SU-DHL-6 (cell line): ENCODE measurements around the gene WDR64.

Source experiments
- H2AFZ ChIP-seq: fragments of 200-600 bp; sonication (generic); 2 replicates; pipeline ENCODE4 v1.6.1; 2014; ENCODE audit warnings: low read depth, mild to moderate bottlenecking, moderate library complexity, mixed read lengths, antibody characterized with exemption, low read length; ENCODE audit not compliant: severe bottlenecking
- H3F3A ChIP-seq: fragments of 200-600 bp; shearing (Covaris generic); 2 replicates; pipeline ENCODE4 v1.6.0; 2016; ENCODE audit warnings: antibody characterized with exemption, mild to moderate bottlenecking; ENCODE audit not compliant: insufficient read depth
- H3K27ac ChIP-seq: fragments of 200-600 bp; sonication (generic); 2 replicates; pipeline ENCODE4 v1.5.1; 2016; ENCODE audit warnings: low read depth, mild to moderate bottlenecking, low read length, moderate library complexity, mixed read lengths
- H3K27me3 ChIP-seq: fragments of 200-600 bp; sonication (generic), shearing (Covaris generic); 2 replicates; pipeline ENCODE4 v1.6.0; 2014; ENCODE audit warnings: mild to moderate bottlenecking, low read length
- H3K36me3 ChIP-seq: fragments of 200-600 bp; sonication (generic); 2 replicates; pipeline ENCODE4 v1.6.1; 2014; ENCODE audit warnings: mild to moderate bottlenecking, low read length, mixed read lengths
- H3K4me2 ChIP-seq: fragments of 300-600, 200-600 bp; shearing (Covaris generic), sonication (generic); 2 replicates; pipeline ENCODE4 v1.6.0; 2014; ENCODE audit warnings: low read length, low read depth, mild to moderate bottlenecking; ENCODE audit not compliant: poor library complexity, severe bottlenecking
- H3K4me3 ChIP-seq: fragments of 200-600 bp; sonication (generic); 2 replicates; pipeline ENCODE4 v1.5.1; 2014; ENCODE audit warnings: antibody characterized with exemption, low read length, mild to moderate bottlenecking, mixed read lengths; ENCODE audit not compliant: insufficient read depth, poor library complexity, severe bottlenecking
- H3K79me2 ChIP-seq: fragments of 200-600 bp; sonication (generic); 2 replicates; pipeline ENCODE4 v1.6.1; 2014; ENCODE audit warnings: mild to moderate bottlenecking, low read length, moderate library complexity; ENCODE audit not compliant: insufficient read depth
- H3K9ac ChIP-seq: fragments of 200-600 bp; sonication (generic); 2 replicates; pipeline ENCODE4 v1.7.0; 2014; ENCODE audit warnings: mild to moderate bottlenecking, low read length
- H3K9me2 ChIP-seq: fragments of 200-600 bp; sonication (generic); replicated peaks from 2 replicates; pipeline ENCODE4 v1.6.1; 2014; ENCODE audit warnings: low read length; ENCODE audit not compliant: insufficient read depth
- H3K9me3 ChIP-seq: fragments of 200-600 bp; sonication (generic); 2 replicates; pipeline ENCODE4 v1.6.1; 2014; ENCODE audit warnings: low read length, mixed read lengths; ENCODE audit not compliant: insufficient read depth
- H4K20me1 ChIP-seq: fragments of 200-600 bp; sonication (generic); 2 replicates; pipeline ENCODE4 v1.6.1; 2014; ENCODE audit warnings: low read depth, mild to moderate bottlenecking, antibody characterized with exemption, low read length, moderate library complexity, mixed read lengths
- CTCF ChIP-seq: fragments of 200-600 bp; sonication (generic); IDR thresholded peaks from one replicate; pipeline ENCODE4 v1.5.1; 2017; ENCODE audit warnings: antibody characterized with exemption, mild to moderate bottlenecking, low read length, moderate library complexity; ENCODE audit not compliant: insufficient read depth, poor library complexity, severe bottlenecking
- EZH2phosphoT487 ChIP-seq: fragments of 200-600 bp; sonication (generic), shearing (Covaris generic); conservative IDR thresholded peaks from 2 replicates; pipeline ENCODE4 v1.6.1; 2018; ENCODE audit warnings: mild to moderate bottlenecking, antibody characterized with exemption, low read length, moderate library complexity, mixed read lengths

The WDR64 gene

GRCh38 chr1:241810769-241811405 lies 158.8 kb downstream of the WDR64 start:
- TF ChIP-seq EZH2phosphoT487 = no peak
- no peak for TF ChIP-seq CTCF
- no peaks in the 10 kb centered on the region for H3K27me3 ChIP-seq
- no peak overlapping the region for H2AFZ ChIP-seq

GRCh38 chr1:241813768-241814320 lies 161.8 kb downstream of the WDR64 start:
- H3F3A ChIP-seq = no peaks in the 10 kb centered on the region
- H3K27ac ChIP-seq = no peak overlapping the region
- H3K4me3 ChIP-seq = no peak overlapping the region
- H4K20me1 ChIP-seq = no peaks in the 10 kb centered on the region
- no peaks in the 10 kb centered on the region for H3K79me2 ChIP-seq
- H3K27me3 ChIP-seq = no peaks in the 10 kb centered on the region
- no peak overlapping the region for H2AFZ ChIP-seq
- H3K9me3 ChIP-seq = no peaks in the 10 kb centered on the region
- TF ChIP-seq CTCF = no peak
- no peak for TF ChIP-seq EZH2phosphoT487
- H3K9me2 ChIP-seq = no peaks in the 10 kb centered on the region
- no peak overlapping the region for H3K9ac ChIP-seq
- no peaks in the 10 kb centered on the region for H3K36me3 ChIP-seq
- H3K4me2 ChIP-seq = no peak overlapping the region

More at GRCh38 chr1:241810769-241811405, 158.8 kb downstream of the WDR64 start:
- Histone ChIP-seq H3K9ac (no peak overlapping the region), H4K20me1 (no peaks in the 10 kb centered on the region), H3K9me2 (no peaks in the 10 kb centered on the region), H3K4me2 (no peak overlapping the region), H3K27ac (no peak overlapping the region), H3K79me2 (no peaks in the 10 kb centered on the region), H3F3A (no peaks in the 10 kb centered on the region), H3K4me3 (no peak overlapping the region), H3K36me3 (no peaks in the 10 kb centered on the region), H3K9me3 (no peaks in the 10 kb centered on the region)

GRCh38 chr1:241816008-241816407 lies 163.9 kb downstream of the WDR64 start:
- Histone ChIP-seq H2AFZ (no peak overlapping the region), H3K27ac (no peak overlapping the region), H3K9ac (no peak overlapping the region), H3K4me3 (no peak overlapping the region), H3K4me2 (no peak overlapping the region), H3K27me3 (no peaks in the 10 kb centered on the region), H3K36me3 (no peaks in the 10 kb centered on the region), H3K79me2 (no peaks in the 10 kb centered on the region), H3F3A (no peaks in the 10 kb centered on the region), H3K9me3 (no peaks in the 10 kb centered on the region), H3K9me2 (no peaks in the 10 kb centered on the region), H4K20me1 (no peaks in the 10 kb centered on the region)
- no peak for TF ChIP-seq CTCF
- TF ChIP-seq EZH2phosphoT487 = no peak
